ENCODE data around the gene VPS13C.

The VPS13C gene

DNA sequence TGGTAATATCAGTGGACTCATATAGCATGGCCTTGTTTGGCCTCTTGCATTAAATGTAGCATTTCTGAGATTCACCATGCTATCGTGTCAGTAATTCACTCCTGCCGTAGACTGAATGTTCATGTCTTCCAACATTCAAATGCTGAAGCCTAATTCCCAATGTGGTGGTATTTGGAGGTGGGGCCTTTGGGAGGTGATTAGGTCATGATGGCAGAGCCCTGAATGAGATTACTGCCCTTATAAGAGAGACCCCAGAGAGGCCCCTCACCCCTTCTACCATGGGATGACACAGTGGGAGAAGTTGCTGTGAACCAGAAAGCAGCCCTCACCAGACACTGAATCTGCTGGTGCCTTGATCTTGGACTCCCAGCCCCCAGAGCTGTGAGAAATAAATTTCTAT is 241.4 kb downstream of the VPS13C start:
- H3K9ac ChIP-seq (ENCODE audit: low read length) = no peak overlapping the region
- H3K9me2 ChIP-seq (replicated peaks; ENCODE audit: insufficient read depth, low read length) = no peaks in the 10 kb centered on the region
- no peaks in the 10 kb centered on the region for H4K20me1 ChIP-seq (ENCODE audit: low read depth, low read length)
- no peaks in the 10 kb centered on the region for H3K79me2 ChIP-seq (ENCODE audit: insufficient read depth, low read length)
- no peaks in the 10 kb centered on the region for H3K27me3 ChIP-seq (ENCODE audit: low read length)
- H3K27ac ChIP-seq (ENCODE audit: low read depth, low read length) = no peak overlapping the region
- H2AFZ ChIP-seq (ENCODE audit: low read depth, low read length, severe bottlenecking) = no peak overlapping the region
- no peaks in the 10 kb centered on the region for H3K9me3 ChIP-seq (ENCODE audit: insufficient read depth, low read length)
- H3F3A ChIP-seq (ENCODE audit: insufficient read depth) = no peaks in the 10 kb centered on the region
- H3K36me3 ChIP-seq (ENCODE audit: low read length) = no peaks in the 10 kb centered on the region
- no peak for TF ChIP-seq EZH2phosphoT487 (conservative IDR thresholded peaks at IDR 0.05; ENCODE audit: low read length)
- TF ChIP-seq, protein P1, sequence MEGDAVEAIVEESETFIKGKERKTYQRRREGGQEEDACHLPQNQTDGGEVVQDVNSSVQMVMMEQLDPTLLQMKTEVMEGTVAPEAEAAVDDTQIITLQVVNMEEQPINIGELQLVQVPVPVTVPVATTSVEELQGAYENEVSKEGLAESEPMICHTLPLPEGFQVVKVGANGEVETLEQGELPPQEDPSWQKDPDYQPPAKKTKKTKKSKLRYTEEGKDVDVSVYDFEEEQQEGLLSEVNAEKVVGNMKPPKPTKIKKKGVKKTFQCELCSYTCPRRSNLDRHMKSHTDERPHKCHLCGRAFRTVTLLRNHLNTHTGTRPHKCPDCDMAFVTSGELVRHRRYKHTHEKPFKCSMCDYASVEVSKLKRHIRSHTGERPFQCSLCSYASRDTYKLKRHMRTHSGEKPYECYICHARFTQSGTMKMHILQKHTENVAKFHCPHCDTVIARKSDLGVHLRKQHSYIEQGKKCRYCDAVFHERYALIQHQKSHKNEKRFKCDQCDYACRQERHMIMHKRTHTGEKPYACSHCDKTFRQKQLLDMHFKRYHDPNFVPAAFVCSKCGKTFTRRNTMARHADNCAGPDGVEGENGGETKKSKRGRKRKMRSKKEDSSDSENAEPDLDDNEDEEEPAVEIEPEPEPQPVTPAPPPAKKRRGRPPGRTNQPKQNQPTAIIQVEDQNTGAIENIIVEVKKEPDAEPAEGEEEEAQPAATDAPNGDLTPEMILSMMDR (IDR thresholded peaks at IDR 0.05; ENCODE audit: insufficient read depth, low read length, poor library complexity, severe bottlenecking) = no peak
- H3K4me3 ChIP-seq (ENCODE audit: insufficient read depth, low read length, poor library complexity, severe bottlenecking) = no peak overlapping the region
- no peak overlapping the region for H3K4me2 ChIP-seq (ENCODE audit: low read depth, low read length, poor library complexity, severe bottlenecking)

DNA sequence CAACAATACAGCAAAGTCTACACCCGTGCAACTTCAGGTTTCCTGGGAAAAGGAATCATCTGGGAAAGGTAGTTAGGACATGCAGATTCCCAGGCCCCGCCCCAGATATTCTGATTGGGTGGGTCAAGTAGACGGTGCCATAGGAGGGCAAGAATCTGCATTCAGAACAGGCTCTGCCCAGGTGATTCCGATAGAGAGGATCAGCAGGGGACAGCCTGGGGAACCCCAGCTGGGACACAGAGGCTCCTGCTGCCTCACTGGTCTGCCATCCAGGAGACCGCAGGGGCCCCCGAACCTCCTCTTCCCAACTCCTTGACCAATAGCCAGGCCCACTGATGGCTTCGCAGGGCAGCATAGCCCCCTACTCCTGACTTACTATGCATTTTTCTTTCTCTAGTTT is 243.4 kb downstream of the VPS13C start:
- no peak overlapping the region for H3K9ac ChIP-seq (ENCODE audit: low read length)
- H3K36me3 ChIP-seq (ENCODE audit: low read length) = no peaks in the 10 kb centered on the region
- no peak for TF ChIP-seq EZH2phosphoT487 (conservative IDR thresholded peaks at IDR 0.05; ENCODE audit: low read length)
- TF ChIP-seq, protein P1 (IDR thresholded peaks at IDR 0.05; ENCODE audit: insufficient read depth, low read length, poor library complexity, severe bottlenecking) = no peak
- no peaks in the 10 kb centered on the region for H3K9me2 ChIP-seq (replicated peaks; ENCODE audit: insufficient read depth, low read length)
- H3K4me3 ChIP-seq (ENCODE audit: insufficient read depth, low read length, poor library complexity, severe bottlenecking) = no peak overlapping the region
- no peaks in the 10 kb centered on the region for H3F3A ChIP-seq (ENCODE audit: insufficient read depth)
- no peak overlapping the region for H3K4me2 ChIP-seq (ENCODE audit: low read depth, low read length, poor library complexity, severe bottlenecking)
- no peak overlapping the region for H3K27ac ChIP-seq (ENCODE audit: low read depth, low read length)
- no peaks in the 10 kb centered on the region for H3K9me3 ChIP-seq (ENCODE audit: insufficient read depth, low read length)
- no peaks in the 10 kb centered on the region for H3K27me3 ChIP-seq (ENCODE audit: low read length)
- no peaks in the 10 kb centered on the region for H3K79me2 ChIP-seq (ENCODE audit: insufficient read depth, low read length)
- H2AFZ ChIP-seq (ENCODE audit: low read depth, low read length, severe bottlenecking) = no peak overlapping the region
- H4K20me1 ChIP-seq (ENCODE audit: low read depth, low read length) = no peaks in the 10 kb centered on the region

DNA sequence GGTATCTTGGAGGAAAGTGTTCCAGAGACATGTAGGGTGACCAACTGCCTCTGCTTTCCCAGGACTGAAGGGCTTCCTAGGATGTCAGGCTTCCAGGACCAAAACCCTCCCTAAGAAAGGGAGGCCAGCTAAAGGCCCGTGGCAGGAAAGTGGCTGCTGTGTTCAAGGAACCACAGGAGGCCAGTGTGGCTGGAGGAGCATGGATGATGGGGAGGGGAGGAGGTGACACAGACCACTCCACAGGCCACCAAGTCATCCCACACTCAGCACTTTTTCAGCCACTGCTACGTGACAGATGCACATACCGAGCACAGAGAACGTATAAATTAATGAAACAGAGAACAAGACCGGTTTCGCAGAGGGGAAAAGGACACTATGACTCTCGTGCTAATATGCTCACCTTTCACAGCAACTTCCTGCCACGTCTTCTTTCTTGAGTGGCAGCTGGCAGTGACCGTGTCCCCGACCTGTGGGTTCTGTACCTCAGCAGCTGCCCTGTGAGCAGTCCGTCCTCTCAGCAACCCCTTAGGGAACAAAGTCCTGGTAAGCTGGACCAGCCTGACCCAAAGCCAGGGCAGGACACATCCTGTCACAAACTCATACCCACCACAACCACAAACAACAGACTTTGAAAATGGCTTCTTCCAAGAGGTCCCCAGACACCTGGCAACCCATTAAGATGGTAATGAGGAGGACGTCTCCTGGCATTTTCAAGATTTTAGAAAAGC is 244.7 kb downstream of the VPS13C start:
- Histone ChIP-seq H3K27ac (ENCODE audit: low read depth, low read length) (no peak overlapping the region), H3K27me3 (ENCODE audit: low read length) (no peaks in the 10 kb centered on the region), H3K79me2 (ENCODE audit: insufficient read depth, low read length) (no peaks in the 10 kb centered on the region), H3K9me2 (replicated peaks; ENCODE audit: insufficient read depth, low read length) (no peaks in the 10 kb centered on the region), H3K4me2 (ENCODE audit: low read depth, low read length, poor library complexity, severe bottlenecking) (no peak overlapping the region), H3K36me3 (ENCODE audit: low read length) (no peaks in the 10 kb centered on the region), H4K20me1 (ENCODE audit: low read depth, low read length) (no peaks in the 10 kb centered on the region), H3K9ac (ENCODE audit: low read length) (no peak overlapping the region), H3F3A (ENCODE audit: insufficient read depth) (no peaks in the 10 kb centered on the region), H2AFZ (ENCODE audit: low read depth, low read length, severe bottlenecking) (no peak overlapping the region), H3K4me3 (ENCODE audit: insufficient read depth, low read length, poor library complexity, severe bottlenecking) (no peak overlapping the region), H3K9me3 (ENCODE audit: insufficient read depth, low read length) (no peaks in the 10 kb centered on the region)
- TF ChIP-seq, protein P1 (IDR thresholded peaks at IDR 0.05; ENCODE audit: insufficient read depth, low read length, poor library complexity, severe bottlenecking) = no peak
- no peak for TF ChIP-seq EZH2phosphoT487 (conservative IDR thresholded peaks at IDR 0.05; ENCODE audit: low read length)

All from SU-DHL-6 (cell line).